ENCODE measurements around the gene MXI1.

GRCh38 chr10:110209454-110209925, 2.1 kb downstream of the MXI1 start:
- TF ChIP-seq CTCF (IDR thresholded peaks at IDR 0.05; ENCODE audit: insufficient read depth, low read length) (no peak), POLR2AphosphoS5 (IDR thresholded peaks at IDR 0.05; ENCODE audit: low read depth) (peak; percentile 34; the same call in 1 of the 2 replicates)
